Kidney epithelial cell (primary cell): Measurements from ENCODE around the gene TMEM45B. TPM values are rescaled to one million over a fixed set of nuclear protein-coding genes. Genes with fewer than 3 reads are reported as not detected.

Source experiments
- DNase-seq: peaks from one replicate; pipeline ENCODE4 v3.0.0-alpha.2; 2010; ENCODE audit warnings: low read depth
- H3K27me3 ChIP-seq: 2 replicates; pipeline ENCODE4 v1.6.0; 2011; ENCODE audit warnings: low read length; ENCODE audit not compliant: control insufficient read depth, insufficient read depth
- H3K36me3 ChIP-seq: 2 replicates; pipeline ENCODE4 v1.5.1; 2011; ENCODE audit warnings: low read length; ENCODE audit not compliant: control insufficient read depth, insufficient read depth
- H3K4me3 ChIP-seq: 2 replicates; pipeline ENCODE4 v1.5.1; 2011; ENCODE audit warnings: low read depth, mild to moderate bottlenecking, control low read depth, low read length
- total RNA-seq: library from RNA; depleted of rRNA; stranded (reverse); fragments of >200 nt; gene quantifications from 2 replicates; pipeline ENCODE4 v1.2.3, GENCODE V29; 2015
- TF ChIP-seq, protein P1 (sequence below): IDR thresholded peaks from 2 replicates; pipeline ENCODE4 v1.5.1; 2011; ENCODE audit warnings: mild to moderate bottlenecking, moderate library complexity, low read length, control low read depth, inconsistent platforms; ENCODE audit not compliant: insufficient read depth, poor library complexity, severe bottlenecking

TMEM45B gene
- total RNA-seq, 1 donor from 2014 or later = 2.8 TPM

DNA sequence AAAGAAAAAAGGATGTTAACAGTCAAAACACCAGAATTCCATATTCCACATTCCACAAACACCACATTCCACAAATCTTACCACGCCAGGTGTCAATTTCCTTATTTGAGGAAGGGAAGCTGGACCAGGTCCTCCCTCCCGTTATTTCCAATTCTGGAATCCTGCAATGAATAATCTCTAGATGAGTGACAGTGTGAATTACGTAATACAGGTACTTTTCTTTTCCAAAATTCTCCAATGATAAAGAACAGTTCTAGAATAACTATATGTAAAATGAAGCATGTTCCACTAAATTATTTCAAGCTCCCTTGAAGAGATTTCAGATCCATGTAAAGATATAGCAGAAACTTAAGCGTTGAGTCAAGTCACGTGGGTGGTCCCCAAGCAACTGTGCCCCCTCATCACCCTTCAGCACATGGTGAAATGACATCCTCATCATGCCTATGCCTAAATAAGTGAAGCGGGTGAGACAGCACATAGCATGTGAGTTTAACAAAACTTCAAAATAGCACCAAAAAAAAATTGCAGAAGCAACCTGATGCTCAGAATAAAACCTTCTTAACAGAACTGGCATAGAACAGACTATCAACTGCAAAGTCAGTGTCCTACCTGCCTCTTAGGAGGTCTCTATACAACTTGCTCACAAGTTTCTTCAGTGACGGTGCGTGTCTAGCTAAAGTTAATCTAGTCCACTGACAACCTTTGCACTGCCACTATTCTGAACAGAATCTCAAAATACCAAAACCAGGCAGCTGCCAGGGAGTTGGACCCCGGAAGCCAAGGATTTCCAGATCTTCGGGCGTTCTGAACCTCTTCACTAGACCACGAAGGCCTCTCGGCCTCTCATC lies 78.9 kb downstream of the TMEM45B start:
- no peak for DNase-seq

DNA sequence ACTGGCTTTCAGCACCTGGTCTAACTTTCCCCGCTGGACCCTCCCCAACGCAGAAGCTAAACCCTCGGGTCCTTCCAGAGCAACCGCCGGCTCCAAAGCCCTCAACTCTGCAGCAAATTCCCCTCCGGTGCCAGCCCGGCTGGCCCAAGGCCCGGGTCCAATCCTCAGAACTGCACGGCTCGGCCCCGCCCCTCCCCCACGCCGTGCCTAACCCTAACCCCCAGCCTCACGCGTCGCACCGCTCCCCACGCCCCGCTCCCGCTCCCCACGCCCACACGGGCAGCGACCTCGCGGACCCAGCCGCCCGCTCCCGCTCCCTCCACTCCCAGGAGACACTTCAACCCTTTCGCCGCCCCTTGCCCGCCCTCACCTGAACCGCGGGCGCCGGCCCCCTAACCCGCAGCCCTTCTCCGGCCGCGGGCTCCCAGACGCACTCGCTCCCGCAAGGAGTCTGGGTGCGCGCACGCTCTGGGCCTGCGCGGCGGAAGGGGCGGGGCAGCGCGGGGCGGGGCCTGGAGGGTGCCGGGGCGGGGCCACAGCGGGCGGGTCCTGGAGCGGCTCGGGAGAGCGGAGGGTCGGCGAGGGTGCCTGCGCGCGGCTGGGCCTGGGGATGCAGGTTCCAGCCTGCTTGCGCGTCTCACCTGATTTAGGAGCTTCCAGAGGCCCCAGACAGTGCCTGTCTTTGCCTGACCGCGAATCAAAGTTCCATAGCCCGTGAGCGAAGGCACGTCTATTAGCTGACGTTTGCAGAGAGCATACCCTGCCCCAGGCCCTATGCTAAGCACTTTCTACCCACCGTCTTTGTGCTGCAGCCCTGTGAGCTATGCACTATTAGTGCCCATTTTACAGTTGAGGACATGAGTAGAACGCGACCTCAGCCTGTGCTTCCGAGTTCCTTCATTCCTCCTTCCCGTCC lies 79.7 kb downstream of the TMEM45B start, which contains the start of gene NFRKB:
TSS of gene NFRKB (minus strand) at position 453 of the 916 bp plus-strand sequence. CDS start 2,729 bp downstream, outside the sequence.
- no peaks in the 10 kb centered on the region for H3K36me3 ChIP-seq
- no peak for DNase-seq
- H3K4me3 ChIP-seq = peak within 1 kb of the TSS; percentile 95
- H3K27me3 ChIP-seq = no peaks in the 10 kb centered on the region
- TF ChIP-seq, protein P1, sequence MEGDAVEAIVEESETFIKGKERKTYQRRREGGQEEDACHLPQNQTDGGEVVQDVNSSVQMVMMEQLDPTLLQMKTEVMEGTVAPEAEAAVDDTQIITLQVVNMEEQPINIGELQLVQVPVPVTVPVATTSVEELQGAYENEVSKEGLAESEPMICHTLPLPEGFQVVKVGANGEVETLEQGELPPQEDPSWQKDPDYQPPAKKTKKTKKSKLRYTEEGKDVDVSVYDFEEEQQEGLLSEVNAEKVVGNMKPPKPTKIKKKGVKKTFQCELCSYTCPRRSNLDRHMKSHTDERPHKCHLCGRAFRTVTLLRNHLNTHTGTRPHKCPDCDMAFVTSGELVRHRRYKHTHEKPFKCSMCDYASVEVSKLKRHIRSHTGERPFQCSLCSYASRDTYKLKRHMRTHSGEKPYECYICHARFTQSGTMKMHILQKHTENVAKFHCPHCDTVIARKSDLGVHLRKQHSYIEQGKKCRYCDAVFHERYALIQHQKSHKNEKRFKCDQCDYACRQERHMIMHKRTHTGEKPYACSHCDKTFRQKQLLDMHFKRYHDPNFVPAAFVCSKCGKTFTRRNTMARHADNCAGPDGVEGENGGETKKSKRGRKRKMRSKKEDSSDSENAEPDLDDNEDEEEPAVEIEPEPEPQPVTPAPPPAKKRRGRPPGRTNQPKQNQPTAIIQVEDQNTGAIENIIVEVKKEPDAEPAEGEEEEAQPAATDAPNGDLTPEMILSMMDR = no peak

More for the DNA sequence above, 78.9 kb downstream of the TMEM45B start:
- Histone ChIP-seq H3K4me3 (peak overlapping the region; percentile 95), H3K36me3 (peaks cover 1% of the 10 kb centered on the region), H3K27me3 (no peaks in the 10 kb centered on the region)
- TF ChIP-seq, protein P1 = no peak

DNA sequence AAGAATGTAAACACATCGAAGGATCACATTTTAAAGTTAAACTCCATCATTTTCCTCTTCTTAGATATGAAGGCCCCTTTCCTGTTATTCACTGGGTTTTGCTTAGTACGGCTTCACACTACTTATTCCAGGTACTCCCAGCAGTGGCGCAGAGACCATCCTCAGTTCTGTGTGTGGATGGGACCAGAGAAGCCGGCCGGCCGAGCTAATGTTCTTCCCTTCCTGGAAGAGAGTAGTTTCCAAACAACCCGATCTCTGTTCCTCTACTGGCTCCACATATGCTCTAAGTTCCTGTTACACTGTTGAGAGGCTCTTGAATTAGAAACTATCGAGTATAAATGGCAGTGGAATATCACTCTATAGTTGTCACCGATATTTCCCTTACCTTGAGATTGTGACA lies 80.4 kb downstream of the TMEM45B start:
- no peaks in the 10 kb centered on the region for H3K36me3 ChIP-seq
- TF ChIP-seq, protein P1 = no peak
- no peaks in the 10 kb centered on the region for H3K27me3 ChIP-seq
- H3K4me3 ChIP-seq = peak overlapping the region; percentile 95
- DNase-seq = no peak

DNA sequence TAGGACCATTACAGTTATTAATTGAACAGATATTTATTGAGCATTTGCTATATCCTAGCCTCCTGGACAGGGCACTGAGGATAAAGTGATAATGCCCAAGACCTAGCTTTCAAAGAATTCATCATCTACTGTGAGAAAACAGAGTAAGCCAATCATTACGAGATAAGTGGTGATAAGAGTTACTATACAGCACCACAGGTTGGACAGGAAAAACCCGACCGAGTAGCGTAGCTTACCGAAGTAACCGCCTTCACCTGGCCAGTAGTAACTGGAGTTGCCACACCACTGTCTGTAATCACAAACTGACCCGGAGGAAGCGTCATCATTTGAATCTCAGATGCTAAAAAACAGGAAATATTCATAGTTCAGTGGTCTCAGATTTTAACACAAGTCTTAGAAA lies 89.8 kb downstream of the TMEM45B start:
- Histone ChIP-seq H3K4me3 (no peak overlapping the region), H3K36me3 (no peaks in the 10 kb centered on the region), H3K27me3 (no peaks in the 10 kb centered on the region)
- DNase-seq = no peak
- TF ChIP-seq, protein P1 = no peak

Other genes starting within 250 kb of the TMEM45B start
- 30.1 and 31.7 TPM in 2 replicates for gene NFRKB, start 79.7 kb downstream of the TMEM45B start, total RNA-seq
- gene PRDM10, start 187.0 kb downstream of the TMEM45B start, total RNA-seq = 7.1 and 9.9 TPM in 2 replicates